ENCODE measurements around the gene COPS3. TPM values are rescaled to one million over a fixed set of nuclear protein-coding genes. Genes with fewer than 3 reads are reported as not detected.

COPS3 gene
- total and polyA plus RNA-seq, 2 of the 4 experiments (the other 2 are of a cell fraction) = 71.4 to 144 TPM

GRCh38 chr17:17239832-17240231, 41.2 kb downstream of the COPS3 start:
- H2AFZ ChIP-seq (replicated peaks; ENCODE audit: low read length, poor library complexity) = no peak overlapping the region
- no peak overlapping the region for H4K5ac ChIP-seq (ENCODE audit: low read depth, low read length)
- H3K9me3 ChIP-seq (ENCODE audit: control insufficient read depth, insufficient read depth, low read length) = no peaks in the 10 kb centered on the region
- no peaks in the 10 kb centered on the region for H3K36me3 ChIP-seq (ENCODE audit: control insufficient read depth, insufficient read depth, low read length)
- H3K4me2 ChIP-seq (ENCODE audit: low read depth, low read length) = no peak overlapping the region
- H3K56ac ChIP-seq (ENCODE audit: extremely low read depth, insufficient read depth, low read length) = no peak overlapping the region
- intact Hi-C loops (cut with micrococcal nuclease) = no loop called here
- peaks cover 10 to 27% of the 10 kb centered on the region in 2 experiments for H3K79me1 ChIP-seq (ENCODE audit: low read depth in 1 of 2, low read length in 2 of 2)
- H3K18ac ChIP-seq (ENCODE audit: low read depth, low read length) = no peak overlapping the region
- no peak overlapping the region for H3K4me3 ChIP-seq (ENCODE audit: insufficient read depth, low read depth, low read length)
- H4K20me1 ChIP-seq (ENCODE audit: insufficient read depth, low read length) = peaks cover 18% of the 10 kb centered on the region
- H2BK5ac ChIP-seq (ENCODE audit: low read depth, low read length, poor library complexity, severe bottlenecking) = no peak overlapping the region
- no peak overlapping the region for H3K23ac ChIP-seq (ENCODE audit: low read depth, low read length)
- no peak overlapping the region for H2AK9ac ChIP-seq (replicated peaks; ENCODE audit: low read depth, low read length, poor library complexity)
- ChIA-PET POLR2A (ENCODE audit: unreplicated experiment) (no interaction called here), CTCF (no interaction called here)
- no peak overlapping the region for H3K27ac ChIP-seq (ENCODE audit: insufficient read depth, low read length)
- no peak overlapping the region for H2BK120ac ChIP-seq (ENCODE audit: low read depth, low read length)
- H3K27me3 ChIP-seq (ENCODE audit: control insufficient read depth, insufficient read depth, low read length) = no peaks in the 10 kb centered on the region
- peaks cover 4% of the 10 kb centered on the region for H3K4me1 ChIP-seq (ENCODE audit: control insufficient read depth, insufficient read depth, low read length)
- no peak overlapping the region for H3K4ac ChIP-seq (ENCODE audit: low read depth, low read length)
- peaks cover 15% of the 10 kb centered on the region for H3K9me1 ChIP-seq (ENCODE audit: insufficient read depth, low read length)
- no peak for DNase-seq
- in situ Hi-C loops (cut with MboI; ENCODE audit: low sequenced_read_pairs) = no loop called here
- H3K14ac ChIP-seq (replicated peaks; ENCODE audit: low read depth, low read length) = no peak overlapping the region
- no peak overlapping the region for H3K9ac ChIP-seq (ENCODE audit: low read depth, low read length)
- H2AK5ac ChIP-seq (ENCODE audit: low read depth, low read length) = no peak overlapping the region
- no peak overlapping the region for H2BK20ac ChIP-seq (ENCODE audit: low read depth, low read length)
- dilution Hi-C loops (cut with HindIII; ENCODE audit: low sequenced_read_pairs, unreplicated experiment) = no loop called here
- ATAC-seq (ENCODE audit: low read depth) = no peak
- no CpG with 5 or more reads among the region's 1 CpG for WGBS, 2 experiments (ENCODE audit: extremely low coverage in 2 of 2, insufficient read length in 1 of 2)
- H2BK15ac ChIP-seq (ENCODE audit: low read depth, low read length) = no peak overlapping the region
- TF ChIP-seq MAZ (IDR thresholded peaks at IDR 0.05; ENCODE audit: borderline replicate concordance, low read depth, low read length) (no peak), USF2 (IDR thresholded peaks at IDR 0.05; ENCODE audit: low read depth, low read length) (no peak), RAD21 (IDR thresholded peaks at IDR 0.05; ENCODE audit: low read length) (no peak), RCOR1 (IDR thresholded peaks at IDR 0.05; ENCODE audit: insufficient replicate concordance, low read length) (no peak), SMC3 (IDR thresholded peaks at IDR 0.05; ENCODE audit: low read depth, low read length) (no peak), CTCF (conservative IDR thresholded peaks at IDR 0.05; ENCODE audit: low read depth, low read length) (no peak), RFX5 (IDR thresholded peaks at IDR 0.05; ENCODE audit: low read depth, low read length) (no peak), NFE2L2 (IDR thresholded peaks at IDR 0.05; ENCODE audit: low read depth, low read length) (no peak), BHLHE40 (IDR thresholded peaks at IDR 0.05; ENCODE audit: low read depth, low read length) (no peak)
- no peak overlapping the region for H4K91ac ChIP-seq (ENCODE audit: insufficient read depth, low read depth, low read length)
- no TSS peak for BruUV-seq (replicated peaks)
- no peak overlapping the region for H4K8ac ChIP-seq (ENCODE audit: low read depth in 2 of 2, low read length in 2 of 2)
